Muscle layer of colon (tissue), 2 donors: ENCODE data around the gene TMEM145.
A peak's percentile ranks its signal among the peaks of the same experiment; 100 is the strongest.
"Not testable (repeated sequence)": the region's sequence is repeated elsewhere in the genome, so short reads cannot be mapped to it uniquely, and the experiment has no call there.

Experiments
- H3K27ac ChIP-seq: one replicate; pipeline ENCODE4 v1.7.0; 2013; ENCODE audit warnings: low read depth, mild to moderate bottlenecking, low read length, moderate library complexity
- H3K27me3 ChIP-seq, 2 donors: one replicate each; pipeline ENCODE4 v1.7.0; 2013; ENCODE audit warnings: low read length in 2 of 2, mild to moderate bottlenecking in 2 of 2; ENCODE audit not compliant: insufficient read depth in 2 of 2, control insufficient read depth in 1 of 2
- H3K36me3 ChIP-seq: one replicate; pipeline ENCODE4 v1.7.0; 2013; ENCODE audit warnings: mild to moderate bottlenecking, low read length; ENCODE audit not compliant: insufficient read depth
- H3K4me1 ChIP-seq: one replicate; pipeline ENCODE4 v1.7.0; 2013; ENCODE audit warnings: mild to moderate bottlenecking, low read length; ENCODE audit not compliant: insufficient read depth
- H3K4me3 ChIP-seq, 2 donors: one replicate each; pipeline ENCODE4 v1.7.0; 2013; ENCODE audit warnings: low read length in 2 of 2, low read depth in 1 of 2, mild to moderate bottlenecking in 1 of 2, moderate library complexity in 1 of 2
- H3K9ac ChIP-seq: one replicate; pipeline ENCODE4 v1.7.0; 2013; ENCODE audit warnings: low read length
- H3K9me3 ChIP-seq: one replicate; pipeline ENCODE4 v1.7.0; 2013; ENCODE audit warnings: mild to moderate bottlenecking, low read length
- donor health status: abdominal sarcoma.
- donor health status: Adenocarcinoma of cecum.

TMEM145 gene

GRCh38 chr19:42323852-42324654 is 10.9 kb downstream of the TMEM145 start:
- Histone ChIP-seq H3K36me3 (no peaks in the 10 kb centered on the region), H3K4me1 (peaks cover 19% of the 10 kb centered on the region), H3K4me3 (no peak overlapping the region), H3K27me3 (peaks cover 15 to 17% of the 10 kb centered on the region in 2 donors), H3K27ac (no peak overlapping the region), H3K9me3 (no peaks in the 10 kb centered on the region), H3K9ac (no peak overlapping the region)

- H3K9ac ChIP-seq, result no peak overlapping the region
- no peaks in the 10 kb centered on the region for H3K36me3 ChIP-seq
- H3K27me3 ChIP-seq, result peaks cover 15 to 17% of the 10 kb centered on the region in 2 donors
- peaks cover 19% of the 10 kb centered on the region for H3K4me1 ChIP-seq
- H3K9me3 ChIP-seq, result no peaks in the 10 kb centered on the region
- H3K27ac ChIP-seq, result no peak overlapping the region
- H3K4me3 ChIP-seq, result peak overlapping the region; percentile 31 to 64
Observed at GRCh38 chr19:42324655-42325307, 11.7 kb downstream of the TMEM145 start.

GRCh38 chr19:42325308-42325895 is 12.3 kb downstream of the TMEM145 start, which contains the start of gene MEGF8:
TSS of gene MEGF8 (plus strand) at chr19:42325635. CDS start at chr19:42326244, 609 bp downstream.
- Histone ChIP-seq H3K36me3 (no peaks in the 10 kb centered on the region), H3K4me3 (peak within 1 kb of the TSS; percentile 31 to 97), H3K9me3 (no peaks in the 10 kb centered on the region), H3K4me1 (peaks cover 19% of the 10 kb centered on the region), H3K9ac (peak within 1 kb of the TSS; percentile 90), H3K27ac (peak within 1 kb of the TSS; percentile 39), H3K27me3 (peaks cover 15 to 17% of the 10 kb centered on the region in 2 donors)

- Histone ChIP-seq H3K9me3 (no peaks in the 10 kb centered on the region), H3K36me3 (no peaks in the 10 kb centered on the region)
Observed at GRCh38 chr19:42325896-42326771, 13.0 kb downstream of the TMEM145 start.

GRCh38 chr19:42326969-42327368 is 13.9 kb downstream of the TMEM145 start:
- H3K4me1 ChIP-seq, result peaks cover 19% of the 10 kb centered on the region

More at GRCh38 chr19:42325896-42326771, 13.0 kb downstream of the TMEM145 start:
- peaks cover 19% of the 10 kb centered on the region for H3K4me1 ChIP-seq
- peak overlapping the region; percentile 39 for H3K27ac ChIP-seq
- peaks cover 15 to 17% of the 10 kb centered on the region in 2 donors for H3K27me3 ChIP-seq
- H3K9ac ChIP-seq, result peak overlapping the region; percentile 90
- H3K4me3 ChIP-seq, result peak overlapping the region; percentile 25 to 97

GRCh38 chr19:42327381-42327780 is 14.3 kb downstream of the TMEM145 start:
- H3K4me1 ChIP-seq, result peaks cover 19% of the 10 kb centered on the region
- H3K36me3 ChIP-seq, result no peaks in the 10 kb centered on the region
- H3K9me3 ChIP-seq, result no peaks in the 10 kb centered on the region
- no peak overlapping the region for H3K9ac ChIP-seq
- no peak overlapping the region for H3K27ac ChIP-seq
- peak overlapping the region in 1 of 2 donors; percentile 7 for H3K4me3 ChIP-seq
- peaks cover 15 to 17% of the 10 kb centered on the region in 2 donors for H3K27me3 ChIP-seq

More at GRCh38 chr19:42326969-42327368, 13.9 kb downstream of the TMEM145 start:
- Histone ChIP-seq H3K36me3 (no peaks in the 10 kb centered on the region), H3K27ac (no peak overlapping the region), H3K9me3 (no peaks in the 10 kb centered on the region), H3K4me3 (peak overlapping the region in 1 of 2 donors; percentile 7), H3K9ac (no peak overlapping the region), H3K27me3 (peaks cover 15 to 17% of the 10 kb centered on the region in 2 donors)

GRCh38 chr19:42328106-42328505 is 15.0 kb downstream of the TMEM145 start:
- Histone ChIP-seq H3K27ac (no peak overlapping the region), H3K9me3 (no peaks in the 10 kb centered on the region), H3K4me3 (no peak overlapping the region), H3K36me3 (no peaks in the 10 kb centered on the region), H3K4me1 (peaks cover 19% of the 10 kb centered on the region), H3K27me3 (peaks cover 11 to 17% of the 10 kb centered on the region in 2 donors), H3K9ac (no peak overlapping the region)

- no peak overlapping the region for H3K9ac ChIP-seq
- no peak overlapping the region for H3K4me3 ChIP-seq
- no peaks in the 10 kb centered on the region for H3K36me3 ChIP-seq
- no peak overlapping the region for H3K27ac ChIP-seq
- H3K9me3 ChIP-seq, result no peaks in the 10 kb centered on the region
- H3K27me3 ChIP-seq, result peaks cover 6 to 10% of the 10 kb centered on the region in 2 donors
- H3K4me1 ChIP-seq, result peaks cover 19% of the 10 kb centered on the region
Observed at GRCh38 chr19:42328854-42329253, 15.7 kb downstream of the TMEM145 start.

GRCh38 chr19:42330241-42330711 is 17.2 kb downstream of the TMEM145 start:
- Histone ChIP-seq H3K4me3 (no peak overlapping the region), H3K27ac (no peak overlapping the region), H3K9ac (no peak overlapping the region)

GRCh38 chr19:42331333-42331732 is 18.2 kb downstream of the TMEM145 start:
- H3K4me1 ChIP-seq, result peaks cover 13% of the 10 kb centered on the region
- not testable (repeated sequence) for H3K27me3 ChIP-seq, H3K27ac ChIP-seq, H3K36me3 ChIP-seq, H3K9ac ChIP-seq, H3K4me3 ChIP-seq, H3K9me3 ChIP-seq

More at GRCh38 chr19:42330241-42330711, 17.2 kb downstream of the TMEM145 start:
- Histone ChIP-seq H3K27me3 (no peaks in the 10 kb centered on the region), H3K9me3 (no peaks in the 10 kb centered on the region), H3K4me1 (peaks cover 14% of the 10 kb centered on the region), H3K36me3 (peaks cover 7% of the 10 kb centered on the region)
